Measurements from ENCODE around the gene CNTROB.

GRCh38 chr17:7916385-7916682, 15.7 kb upstream of the CNTROB start:
- TF ChIP-seq POLR2A (IDR thresholded peaks at IDR 0.05; ENCODE audit: extremely low read depth, insufficient read length) (no peak), CTCF (IDR thresholded peaks at IDR 0.05; ENCODE audit: low read depth, low read length) (no peak), MAX (IDR thresholded peaks at IDR 0.05; ENCODE audit: low read depth, low read length) (no peak), MYC (IDR thresholded peaks at IDR 0.05; ENCODE audit: low read depth, low read length) (no peak)
